ENCODE results near the gene ESR1.
"Not testable (repeated sequence)": the region's sequence is repeated elsewhere in the genome, so short reads cannot be mapped to it uniquely, and the experiment has no call there.

Gene ESR1

GRCh38 chr6:151963001-151963400 is 155.5 kb downstream of the ESR1 start:
- no peak overlapping the region for H3K27ac ChIP-seq (ENCODE audit: low read length)
- H3K36me3 ChIP-seq (ENCODE audit: control insufficient read depth, insufficient read depth, low read length) = no peaks in the 10 kb centered on the region
- no peaks in the 10 kb centered on the region for H3K27me3 ChIP-seq (ENCODE audit: control insufficient read depth, insufficient read depth, low read length)
- H3K4me1 ChIP-seq (ENCODE audit: control insufficient read depth, insufficient read depth, low read length) = no peaks in the 10 kb centered on the region
- no peak overlapping the region for H3K4me3 ChIP-seq (ENCODE audit: low read length)
- H3K9me3 ChIP-seq (ENCODE audit: control insufficient read depth, insufficient read depth, low read length) = peaks cover 1% of the 10 kb centered on the region; the same call in 1 of the 2 replicates
- DNase-seq (ENCODE audit: low read depth, low spot score) = no peak
- no CpG with 5 or more reads among the region's 2 CpGs for WGBS (ENCODE audit: insufficient coverage, insufficient read length)

GRCh38 chr6:151964412-151964811 is 156.9 kb downstream of the ESR1 start:
- not testable (repeated sequence) for H3K27me3 ChIP-seq (ENCODE audit: control insufficient read depth, insufficient read depth, low read length); H3K4me3 ChIP-seq (ENCODE audit: low read length); H3K27ac ChIP-seq (ENCODE audit: low read length); H3K4me1 ChIP-seq (ENCODE audit: control insufficient read depth, insufficient read depth, low read length); H3K36me3 ChIP-seq (ENCODE audit: control insufficient read depth, insufficient read depth, low read length); DNase-seq (ENCODE audit: low read depth, low spot score); H3K9me3 ChIP-seq (ENCODE audit: control insufficient read depth, insufficient read depth, low read length)
- no CpG with 5 or more reads among the region's 4 CpGs for WGBS (ENCODE audit: insufficient coverage, insufficient read length)

- Histone ChIP-seq H3K27ac (ENCODE audit: low read length) (no peak overlapping the region), H3K4me3 (ENCODE audit: low read length) (no peak overlapping the region), H3K4me1 (ENCODE audit: control insufficient read depth, insufficient read depth, low read length) (no peaks in the 10 kb centered on the region), H3K36me3 (ENCODE audit: control insufficient read depth, insufficient read depth, low read length) (no peaks in the 10 kb centered on the region), H3K9me3 (ENCODE audit: control insufficient read depth, insufficient read depth, low read length) (no peaks in the 10 kb centered on the region), H3K27me3 (ENCODE audit: control insufficient read depth, insufficient read depth, low read length) (no peaks in the 10 kb centered on the region)
- no CpG with 5 or more reads among the region's 4 CpGs for WGBS (ENCODE audit: insufficient coverage, insufficient read length)
- no peak for DNase-seq (ENCODE audit: low read depth, low spot score)
Observed at GRCh38 chr6:151974061-151974617, 166.7 kb downstream of the ESR1 start.

GRCh38 chr6:151975795-151976194 is 168.3 kb downstream of the ESR1 start:
- Histone ChIP-seq H3K27ac (ENCODE audit: low read length) (no peak overlapping the region), H3K36me3 (ENCODE audit: control insufficient read depth, insufficient read depth, low read length) (no peaks in the 10 kb centered on the region), H3K4me1 (ENCODE audit: control insufficient read depth, insufficient read depth, low read length) (no peaks in the 10 kb centered on the region), H3K27me3 (ENCODE audit: control insufficient read depth, insufficient read depth, low read length) (no peaks in the 10 kb centered on the region), H3K9me3 (ENCODE audit: control insufficient read depth, insufficient read depth, low read length) (no peaks in the 10 kb centered on the region), H3K4me3 (ENCODE audit: low read length) (no peak overlapping the region)
- WGBS (ENCODE audit: insufficient coverage, insufficient read length) = no CpG with 5 or more reads among the region's 1 CpG
- no peak for DNase-seq (ENCODE audit: low read depth, low spot score)

GRCh38 chr6:151988199-151988598 is 180.7 kb downstream of the ESR1 start:
- not testable (repeated sequence) for H3K27ac ChIP-seq (ENCODE audit: low read length); H3K4me1 ChIP-seq (ENCODE audit: control insufficient read depth, insufficient read depth, low read length); DNase-seq (ENCODE audit: low read depth, low spot score); H3K4me3 ChIP-seq (ENCODE audit: low read length); H3K27me3 ChIP-seq (ENCODE audit: control insufficient read depth, insufficient read depth, low read length); H3K9me3 ChIP-seq (ENCODE audit: control insufficient read depth, insufficient read depth, low read length); H3K36me3 ChIP-seq (ENCODE audit: control insufficient read depth, insufficient read depth, low read length)
- no CpG with 5 or more reads among the region's 6 CpGs for WGBS (ENCODE audit: insufficient coverage, insufficient read length)

GRCh38 chr6:151992091-151992490 is 184.6 kb downstream of the ESR1 start:
- WGBS (ENCODE audit: insufficient coverage, insufficient read length) = no CpG with 5 or more reads among the region's 5 CpGs

GRCh38 chr6:151993364-151993763 is 185.9 kb downstream of the ESR1 start:
- Histone ChIP-seq H3K27me3 (ENCODE audit: control insufficient read depth, insufficient read depth, low read length) (no peaks in the 10 kb centered on the region), H3K36me3 (ENCODE audit: control insufficient read depth, insufficient read depth, low read length) (no peaks in the 10 kb centered on the region), H3K4me3 (ENCODE audit: low read length) (no peak overlapping the region), H3K9me3 (ENCODE audit: control insufficient read depth, insufficient read depth, low read length) (no peaks in the 10 kb centered on the region), H3K27ac (ENCODE audit: low read length) (no peak overlapping the region), H3K4me1 (ENCODE audit: control insufficient read depth, insufficient read depth, low read length) (no peaks in the 10 kb centered on the region)
- DNase-seq (ENCODE audit: low read depth, low spot score) = no peak
- WGBS (ENCODE audit: insufficient coverage, insufficient read length) = no CpG with 5 or more reads among the region's 3 CpGs

More at GRCh38 chr6:151992091-151992490, 184.6 kb downstream of the ESR1 start:
- Histone ChIP-seq H3K36me3 (ENCODE audit: control insufficient read depth, insufficient read depth, low read length) (no peaks in the 10 kb centered on the region), H3K4me1 (ENCODE audit: control insufficient read depth, insufficient read depth, low read length) (no peaks in the 10 kb centered on the region), H3K27ac (ENCODE audit: low read length) (no peak overlapping the region), H3K27me3 (ENCODE audit: control insufficient read depth, insufficient read depth, low read length) (no peaks in the 10 kb centered on the region), H3K9me3 (ENCODE audit: control insufficient read depth, insufficient read depth, low read length) (no peaks in the 10 kb centered on the region), H3K4me3 (ENCODE audit: low read length) (no peak overlapping the region)
- DNase-seq (ENCODE audit: low read depth, low spot score) = no peak

- WGBS (ENCODE audit: insufficient coverage, insufficient read length) = no CpG with 5 or more reads among the region's 1 CpG
- Histone ChIP-seq H3K9me3 (ENCODE audit: control insufficient read depth, insufficient read depth, low read length) (no peaks in the 10 kb centered on the region), H3K4me3 (ENCODE audit: low read length) (no peak overlapping the region), H3K4me1 (ENCODE audit: control insufficient read depth, insufficient read depth, low read length) (no peaks in the 10 kb centered on the region), H3K27me3 (ENCODE audit: control insufficient read depth, insufficient read depth, low read length) (no peaks in the 10 kb centered on the region), H3K27ac (ENCODE audit: low read length) (no peak overlapping the region), H3K36me3 (ENCODE audit: control insufficient read depth, insufficient read depth, low read length) (no peaks in the 10 kb centered on the region)
- DNase-seq (ENCODE audit: low read depth, low spot score) = no peak
Observed at GRCh38 chr6:151998784-151999183, 191.3 kb downstream of the ESR1 start.

- WGBS (ENCODE audit: insufficient coverage, insufficient read length) = no CpG with 5 or more reads among the region's 1 CpG
- H3K27ac ChIP-seq (ENCODE audit: low read length) = no peak overlapping the region
Observed at GRCh38 chr6:151999194-151999593, 191.7 kb downstream of the ESR1 start.

GRCh38 chr6:152001408-152001807 is 193.9 kb downstream of the ESR1 start:
- Histone ChIP-seq H3K4me3 (ENCODE audit: low read length) (no peak overlapping the region), H3K27me3 (ENCODE audit: control insufficient read depth, insufficient read depth, low read length) (no peaks in the 10 kb centered on the region), H3K4me1 (ENCODE audit: control insufficient read depth, insufficient read depth, low read length) (no peaks in the 10 kb centered on the region), H3K27ac (ENCODE audit: low read length) (no peak overlapping the region), H3K9me3 (ENCODE audit: control insufficient read depth, insufficient read depth, low read length) (no peaks in the 10 kb centered on the region), H3K36me3 (ENCODE audit: control insufficient read depth, insufficient read depth, low read length) (no peaks in the 10 kb centered on the region)
- no peak for DNase-seq (ENCODE audit: low read depth, low spot score)

More at GRCh38 chr6:151999194-151999593, 191.7 kb downstream of the ESR1 start:
- Histone ChIP-seq H3K36me3 (ENCODE audit: control insufficient read depth, insufficient read depth, low read length) (no peaks in the 10 kb centered on the region), H3K4me3 (ENCODE audit: low read length) (no peak overlapping the region), H3K4me1 (ENCODE audit: control insufficient read depth, insufficient read depth, low read length) (no peaks in the 10 kb centered on the region), H3K27me3 (ENCODE audit: control insufficient read depth, insufficient read depth, low read length) (no peaks in the 10 kb centered on the region), H3K9me3 (ENCODE audit: control insufficient read depth, insufficient read depth, low read length) (no peaks in the 10 kb centered on the region)
- no peak for DNase-seq (ENCODE audit: low read depth, low spot score)

GRCh38 chr6:152002306-152002705 is 194.8 kb downstream of the ESR1 start:
- no peaks in the 10 kb centered on the region for H3K4me1 ChIP-seq (ENCODE audit: control insufficient read depth, insufficient read depth, low read length)
- no peaks in the 10 kb centered on the region for H3K36me3 ChIP-seq (ENCODE audit: control insufficient read depth, insufficient read depth, low read length)
- no peak overlapping the region for H3K27ac ChIP-seq (ENCODE audit: low read length)
- no CpG with 5 or more reads among the region's 6 CpGs for WGBS (ENCODE audit: insufficient coverage, insufficient read length)
- DNase-seq (ENCODE audit: low read depth, low spot score) = no peak
- no peaks in the 10 kb centered on the region for H3K9me3 ChIP-seq (ENCODE audit: control insufficient read depth, insufficient read depth, low read length)
- H3K27me3 ChIP-seq (ENCODE audit: control insufficient read depth, insufficient read depth, low read length) = no peaks in the 10 kb centered on the region
- H3K4me3 ChIP-seq (ENCODE audit: low read length) = no peak overlapping the region

All from iPS DF 6.9 (cell line).